Endothelial cell (in vitro differentiated cells): ENCODE results near the gene IL1A. TPM values are rescaled to one million over a fixed set of nuclear protein-coding genes. Genes with fewer than 3 reads are reported as not detected.

Source experiments
- DNase-seq: peaks from one replicate; pipeline ENCODE4 v3.0.0; 2021; ENCODE audit warnings: low spot score
- H3K27ac Mint-ChIP-seq: one replicate; pipeline ENCODE4 v1.8.0; 2021; ENCODE audit warnings: mixed read lengths, inconsistent platforms; ENCODE audit not compliant: unreplicated experiment
- H3K27me3 Mint-ChIP-seq: one replicate; pipeline ENCODE4 v1.8.0; 2021; ENCODE audit warnings: mild to moderate bottlenecking, moderate library complexity, mixed read lengths, inconsistent platforms; ENCODE audit not compliant: unreplicated experiment
- H3K36me3 Mint-ChIP-seq: one replicate; pipeline ENCODE4 v1.8.0; 2021; ENCODE audit warnings: mild to moderate bottlenecking, low read depth, mixed read lengths, inconsistent platforms; ENCODE audit not compliant: unreplicated experiment
- H3K4me1 Mint-ChIP-seq: one replicate; pipeline ENCODE4 v1.8.0; 2021; ENCODE audit warnings: mild to moderate bottlenecking, mixed read lengths, inconsistent platforms; ENCODE audit not compliant: unreplicated experiment
- H3K4me3 Mint-ChIP-seq: one replicate; pipeline ENCODE4 v1.8.0; 2021; ENCODE audit warnings: mild to moderate bottlenecking, mixed read lengths, inconsistent platforms; ENCODE audit not compliant: unreplicated experiment
- H3K9me3 Mint-ChIP-seq: one replicate; pipeline ENCODE4 v1.8.0; 2021; ENCODE audit warnings: mixed read lengths, inconsistent platforms; ENCODE audit not compliant: unreplicated experiment
- total RNA-seq: library from RNA; stranded (reverse); fragmentation: NEBNext Ultra II Directional; extraction: Animal tissue kit (Norgen Biotek cat#: 25700); gene quantifications from one replicate; pipeline ENCODE4 v1.2.1, GENCODE V29; 2021; ENCODE audit not compliant: unreplicated experiment
- TF ChIP-seq, protein P1 (sequence below): fragments of 200-600 bp; sonication (generic); IDR thresholded peaks from one replicate; pipeline ENCODE4 v1.5.0; 2021; ENCODE audit warnings: antibody characterized with exemption; ENCODE audit not compliant: unreplicated experiment

IL1A gene
- total RNA-seq, 1 donor from 2014 or later = 0.26 TPM

- no peaks in the 10 kb centered on the region for H3K4me1 Mint-ChIP-seq
- no peaks in the 10 kb centered on the region for H3K27me3 Mint-ChIP-seq
- H3K9me3 Mint-ChIP-seq = no peaks in the 10 kb centered on the region
- no peak overlapping the region for H3K27ac Mint-ChIP-seq
- H3K4me3 Mint-ChIP-seq = no peak overlapping the region
- H3K36me3 Mint-ChIP-seq = peaks cover 3% of the 10 kb centered on the region
- TF ChIP-seq, protein P1, sequence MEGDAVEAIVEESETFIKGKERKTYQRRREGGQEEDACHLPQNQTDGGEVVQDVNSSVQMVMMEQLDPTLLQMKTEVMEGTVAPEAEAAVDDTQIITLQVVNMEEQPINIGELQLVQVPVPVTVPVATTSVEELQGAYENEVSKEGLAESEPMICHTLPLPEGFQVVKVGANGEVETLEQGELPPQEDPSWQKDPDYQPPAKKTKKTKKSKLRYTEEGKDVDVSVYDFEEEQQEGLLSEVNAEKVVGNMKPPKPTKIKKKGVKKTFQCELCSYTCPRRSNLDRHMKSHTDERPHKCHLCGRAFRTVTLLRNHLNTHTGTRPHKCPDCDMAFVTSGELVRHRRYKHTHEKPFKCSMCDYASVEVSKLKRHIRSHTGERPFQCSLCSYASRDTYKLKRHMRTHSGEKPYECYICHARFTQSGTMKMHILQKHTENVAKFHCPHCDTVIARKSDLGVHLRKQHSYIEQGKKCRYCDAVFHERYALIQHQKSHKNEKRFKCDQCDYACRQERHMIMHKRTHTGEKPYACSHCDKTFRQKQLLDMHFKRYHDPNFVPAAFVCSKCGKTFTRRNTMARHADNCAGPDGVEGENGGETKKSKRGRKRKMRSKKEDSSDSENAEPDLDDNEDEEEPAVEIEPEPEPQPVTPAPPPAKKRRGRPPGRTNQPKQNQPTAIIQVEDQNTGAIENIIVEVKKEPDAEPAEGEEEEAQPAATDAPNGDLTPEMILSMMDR = no peak
- DNase-seq = no peak
Measured at GRCh38 chr2:112737542-112738232, 46.6 kb downstream of the IL1A start.

DNA sequence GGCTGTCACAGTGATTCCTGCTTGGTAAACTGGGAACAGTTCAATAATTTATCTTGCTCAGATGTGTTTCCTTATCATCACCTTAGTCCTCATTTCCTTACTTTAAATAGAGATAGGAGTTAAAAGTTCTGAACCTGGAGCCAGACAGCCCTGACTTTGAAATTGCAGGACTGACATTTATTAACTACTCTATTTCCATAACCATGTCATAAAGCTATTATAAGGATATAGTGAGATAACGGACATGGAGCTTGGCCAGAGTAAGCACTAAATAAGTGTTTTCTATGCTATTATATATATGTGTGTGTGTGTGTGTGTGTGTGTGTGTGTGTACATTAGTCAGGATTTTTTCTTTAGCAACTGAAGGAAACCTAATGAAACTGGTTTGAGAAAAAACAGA, 50.4 kb downstream of the IL1A start:
- Mint-ChIP-seq H3K4me3 (no peak overlapping the region), H3K36me3 (no peaks in the 10 kb centered on the region), H3K9me3 (no peaks in the 10 kb centered on the region), H3K27ac (no peak overlapping the region), H3K4me1 (peaks cover 8% of the 10 kb centered on the region), H3K27me3 (no peaks in the 10 kb centered on the region)
- TF ChIP-seq, protein P1 = no peak
- DNase-seq = no peak

DNA sequence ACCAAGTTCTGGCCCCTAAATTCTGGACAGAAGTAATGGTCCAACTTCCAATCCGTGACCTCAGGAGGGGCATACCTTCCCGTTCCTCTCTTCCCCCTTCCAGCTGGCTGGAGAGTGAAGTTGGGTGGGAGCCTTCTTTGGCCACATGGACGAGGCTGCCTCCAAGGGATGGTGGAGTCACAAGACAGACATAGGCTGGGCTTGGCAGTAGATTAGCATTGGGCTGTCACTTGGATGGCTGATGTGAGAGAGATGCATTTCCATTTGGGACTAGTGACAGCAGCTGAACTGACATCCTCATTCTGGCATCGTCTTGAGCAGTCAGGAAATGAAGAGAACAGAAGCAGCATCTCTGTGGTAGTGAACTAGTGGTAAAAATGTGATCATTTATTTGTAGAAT, 50.8 kb downstream of the IL1A start:
- H3K36me3 Mint-ChIP-seq = no peaks in the 10 kb centered on the region
- peaks cover 12% of the 10 kb centered on the region for H3K4me1 Mint-ChIP-seq
- no peak overlapping the region for H3K4me3 Mint-ChIP-seq

DNA sequence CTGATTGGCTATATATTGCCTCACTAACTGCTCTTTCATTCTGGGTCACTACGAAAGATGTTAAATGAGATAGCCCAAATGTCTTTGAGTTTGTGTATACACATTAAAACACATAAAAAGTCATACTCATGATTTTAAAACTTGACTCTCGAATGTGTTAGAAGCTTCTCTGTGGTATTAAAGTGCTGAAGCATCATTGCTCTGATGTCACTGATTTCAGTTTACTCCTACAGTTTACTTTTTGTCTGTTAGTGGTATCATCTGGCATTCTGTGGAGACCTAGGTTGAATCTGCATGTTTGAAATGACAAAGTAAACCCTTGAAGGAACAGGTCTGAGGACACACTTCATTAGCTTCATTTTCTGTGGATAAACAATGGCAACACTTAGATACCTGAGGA, 52.8 kb downstream of the IL1A start:
- Mint-ChIP-seq H3K27ac (no peak overlapping the region), H3K9me3 (no peaks in the 10 kb centered on the region), H3K36me3 (no peaks in the 10 kb centered on the region), H3K4me1 (peaks cover 26% of the 10 kb centered on the region), H3K4me3 (no peak overlapping the region), H3K27me3 (peaks cover 2% of the 10 kb centered on the region)
- no peak for DNase-seq
- TF ChIP-seq, protein P1 = no peak

More for the DNA sequence above, 50.8 kb downstream of the IL1A start:
- no peaks in the 10 kb centered on the region for H3K9me3 Mint-ChIP-seq
- TF ChIP-seq, protein P1 = no peak
- H3K27ac Mint-ChIP-seq = no peak overlapping the region
- no peak for DNase-seq
- H3K27me3 Mint-ChIP-seq = no peaks in the 10 kb centered on the region

DNA sequence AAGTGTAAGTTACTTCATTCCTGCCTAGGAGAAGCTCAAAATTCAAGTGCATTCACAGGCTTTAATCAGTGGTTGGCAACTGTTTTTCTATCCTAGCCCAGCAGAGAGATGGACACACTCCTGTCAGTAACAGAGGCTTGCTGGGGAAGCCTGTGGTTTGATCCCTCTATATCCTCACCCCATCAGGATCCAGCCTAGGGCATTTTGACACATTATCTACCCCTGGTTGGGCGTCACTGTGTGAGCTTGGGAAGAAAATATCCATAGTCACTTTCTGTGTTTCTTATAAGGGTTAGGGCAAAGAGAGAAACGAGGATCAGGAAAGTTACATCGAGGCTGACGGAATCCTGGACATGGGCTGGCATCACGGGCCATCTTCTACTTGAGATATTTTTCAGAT, 53.5 kb downstream of the IL1A start:
- Mint-ChIP-seq H3K27me3 (peaks cover 2% of the 10 kb centered on the region), H3K9me3 (no peaks in the 10 kb centered on the region), H3K27ac (no peak overlapping the region), H3K36me3 (no peaks in the 10 kb centered on the region), H3K4me3 (no peak overlapping the region), H3K4me1 (peaks cover 27% of the 10 kb centered on the region)
- TF ChIP-seq, protein P1 = no peak
- no peak for DNase-seq
